Measurements from ENCODE around the gene ATP1B2. TPM values are rescaled to one million over a fixed set of nuclear protein-coding genes. Genes with fewer than 3 reads are reported as not detected.

The ATP1B2 gene, protein sequence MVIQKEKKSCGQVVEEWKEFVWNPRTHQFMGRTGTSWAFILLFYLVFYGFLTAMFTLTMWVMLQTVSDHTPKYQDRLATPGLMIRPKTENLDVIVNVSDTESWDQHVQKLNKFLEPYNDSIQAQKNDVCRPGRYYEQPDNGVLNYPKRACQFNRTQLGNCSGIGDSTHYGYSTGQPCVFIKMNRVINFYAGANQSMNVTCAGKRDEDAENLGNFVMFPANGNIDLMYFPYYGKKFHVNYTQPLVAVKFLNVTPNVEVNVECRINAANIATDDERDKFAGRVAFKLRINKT
- total RNA-seq, result 10 to 100 TPM in 1 of 7 donors, 1 to 10 TPM in 6; 3.8 to 10.1 (median 5.1) TPM
- polyA plus RNA-seq, result under 1 TPM; 0.26 to 0.56 (median 0.54) TPM
- long read RNA-seq, donor 1, transcript ATP1B2-201 (7 exons, 3,153 nt), result major isoform, 7 of 7 reads
- long read RNA-seq, donor 1, partial matches to known transcripts, result 0 of 7 reads
- long read RNA-seq, donor 1, other reads (novel, unspliced or antisense), result 0 of 7 reads
- long read RNA-seq, donor 2, transcript ATP1B2-201 (7 exons, 3,153 nt), result major isoform, 9 of 9 reads
- long read RNA-seq, donor 2, partial matches to known transcripts, result 0 of 9 reads
- long read RNA-seq, donor 2, other reads (novel, unspliced or antisense), result 0 of 9 reads

DNA sequence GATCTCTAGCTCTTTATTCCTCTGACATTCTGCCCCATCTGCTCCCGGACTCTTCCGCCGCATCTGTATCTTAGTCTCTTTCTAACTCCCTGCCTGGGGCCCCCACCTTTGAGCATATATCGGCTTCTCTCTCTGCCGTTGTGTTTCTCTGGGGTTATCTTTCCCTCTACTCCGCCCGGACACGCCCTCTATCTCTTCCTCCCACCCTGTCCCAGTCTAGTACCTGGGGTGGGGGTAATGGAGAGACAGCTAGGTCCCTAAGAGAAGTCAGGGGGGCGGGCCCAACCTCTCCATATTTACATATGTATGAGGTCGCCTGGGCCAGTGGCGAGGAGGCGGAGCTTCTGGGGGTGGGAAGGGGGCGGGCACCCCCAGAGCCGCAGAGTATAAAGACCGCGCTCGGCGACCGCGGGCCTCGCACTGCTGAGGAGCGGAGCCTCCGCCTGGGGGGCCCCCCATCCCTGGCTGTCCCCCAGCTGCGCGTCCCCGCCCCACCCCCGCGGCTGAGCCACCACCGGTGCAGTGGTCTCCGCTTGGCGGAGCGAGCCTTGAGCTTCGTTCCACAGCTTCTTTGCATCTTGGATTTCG is at the start of gene ATP1B2:
TSS of gene ATP1B2 (plus strand) at position 418 of the 588 bp plus-strand sequence. CDS start 593 bp downstream, outside the sequence.
- peak within 1 kb of the TSS; percentile 37 to 76 (median 52) for H3K4me3 ChIP-seq
- intact Hi-C loops (cut with DNase I; ENCODE audit: low total_unique reads), result no loop called here
- peaks cover 9 to 29% (median 22%) of the 10 kb centered on the region in 6 donors for H3K4me1 ChIP-seq
- H3K27me3 ChIP-seq (replicated peaks in 1 of 7), result peaks cover 0 to 66% (median 34%) of the 10 kb centered on the region in 7 donors
- DNase-seq, result peak; percentile 90
- H3K9me3 ChIP-seq, result no peaks in the 10 kb centered on the region
- no peak for TF ChIP-seq POLR2A (IDR thresholded peaks at IDR 0.05)
- peak in 2 of 3 donors; percentile 35 to 63 for TF ChIP-seq POLR2AphosphoS5 (IDR thresholded peaks at IDR 0.05)
- WGBS, 5 donors, result 1 to 4% (median 1%) methylated on average over 15 to 34 of the region's 34 CpGs
- H3K36me3 ChIP-seq, result no peaks in the 10 kb centered on the region
- H3K27ac ChIP-seq, result peak within 1 kb of the TSS in 7 of 8 donors; percentile 30 to 64 (median 46)

DNA sequence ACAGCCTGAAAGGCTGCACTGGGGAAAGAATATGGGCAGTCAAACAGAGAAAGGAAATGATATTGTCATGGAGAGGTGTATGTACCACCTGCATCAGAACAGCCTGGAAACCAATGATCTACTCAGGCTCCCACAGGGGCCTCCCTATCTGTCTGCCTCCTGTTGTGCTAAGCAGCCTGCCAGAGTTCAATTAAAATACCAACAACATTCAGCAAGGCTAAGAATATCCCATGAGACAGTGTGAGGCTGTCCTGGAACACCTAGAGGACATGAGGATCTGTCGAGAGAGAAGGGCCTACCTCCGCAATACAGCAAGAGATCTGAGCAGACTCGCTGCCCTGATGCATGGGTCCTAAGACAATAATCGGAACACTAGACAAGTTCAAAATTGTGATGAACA is 44.4 kb upstream of the ATP1B2 start:
- peaks cover 0 to 28% (median 8%) of the 10 kb centered on the region in 6 donors for H3K4me1 ChIP-seq
- TF ChIP-seq, protein P1, sequence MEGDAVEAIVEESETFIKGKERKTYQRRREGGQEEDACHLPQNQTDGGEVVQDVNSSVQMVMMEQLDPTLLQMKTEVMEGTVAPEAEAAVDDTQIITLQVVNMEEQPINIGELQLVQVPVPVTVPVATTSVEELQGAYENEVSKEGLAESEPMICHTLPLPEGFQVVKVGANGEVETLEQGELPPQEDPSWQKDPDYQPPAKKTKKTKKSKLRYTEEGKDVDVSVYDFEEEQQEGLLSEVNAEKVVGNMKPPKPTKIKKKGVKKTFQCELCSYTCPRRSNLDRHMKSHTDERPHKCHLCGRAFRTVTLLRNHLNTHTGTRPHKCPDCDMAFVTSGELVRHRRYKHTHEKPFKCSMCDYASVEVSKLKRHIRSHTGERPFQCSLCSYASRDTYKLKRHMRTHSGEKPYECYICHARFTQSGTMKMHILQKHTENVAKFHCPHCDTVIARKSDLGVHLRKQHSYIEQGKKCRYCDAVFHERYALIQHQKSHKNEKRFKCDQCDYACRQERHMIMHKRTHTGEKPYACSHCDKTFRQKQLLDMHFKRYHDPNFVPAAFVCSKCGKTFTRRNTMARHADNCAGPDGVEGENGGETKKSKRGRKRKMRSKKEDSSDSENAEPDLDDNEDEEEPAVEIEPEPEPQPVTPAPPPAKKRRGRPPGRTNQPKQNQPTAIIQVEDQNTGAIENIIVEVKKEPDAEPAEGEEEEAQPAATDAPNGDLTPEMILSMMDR (IDR thresholded peaks at IDR 0.05 in 8 of 11, conservative IDR thresholded peaks at IDR 0.05 in 3 of 11), result no peak
- TF ChIP-seq POLR2AphosphoS5 (IDR thresholded peaks at IDR 0.05) (no peak), POLR2A (IDR thresholded peaks at IDR 0.05) (no peak)
- no peaks in the 10 kb centered on the region for H3K27me3 ChIP-seq (replicated peaks in 1 of 7)
- H3K27ac ChIP-seq, result no peak overlapping the region
- H3K9me3 ChIP-seq, result no peaks in the 10 kb centered on the region
- DNase-seq, result no peak
- intact Hi-C loops (cut with DNase I; ENCODE audit: low total_unique reads), result no loop called here
- H3K36me3 ChIP-seq, result peaks cover 4 to 83% (median 51%) of the 10 kb centered on the region in 6 donors
- H3K4me3 ChIP-seq, result no peak overlapping the region
- WGBS, 5 donors, result 97 to 99% (median 97%) methylated on average over 4 of the region's 4 CpGs

DNA sequence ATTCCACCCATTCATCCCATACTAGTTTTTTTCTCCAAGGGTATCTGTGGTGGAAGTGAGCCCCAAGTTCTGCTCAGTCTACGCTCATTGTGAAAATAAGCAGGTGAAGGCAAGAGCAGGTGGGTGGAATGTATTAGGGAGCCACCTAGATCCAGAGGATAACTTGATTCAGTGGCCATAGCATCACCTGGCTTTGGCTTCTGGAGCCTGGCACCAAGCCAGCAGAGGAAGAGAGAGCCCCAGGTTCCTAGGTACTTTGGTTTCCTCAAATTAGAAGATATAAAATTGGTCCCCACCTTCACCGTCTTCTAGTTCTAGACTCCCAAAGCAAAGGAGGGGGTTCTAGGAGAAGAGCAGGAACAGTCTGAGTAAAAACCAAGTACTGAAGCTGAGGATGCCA is 40.1 kb upstream of the ATP1B2 start:
- H3K9me3 ChIP-seq, result no peaks in the 10 kb centered on the region
- H3K27me3 ChIP-seq (replicated peaks in 1 of 7), result no peaks in the 10 kb centered on the region
- no peak overlapping the region for H3K4me3 ChIP-seq
- no peak for DNase-seq
- WGBS, 5 donors, result 90 to 100% (median 95%) methylated on average over 2 of the region's 2 CpGs
- H3K36me3 ChIP-seq, result peaks cover 0 to 45% (median 10%) of the 10 kb centered on the region in 6 donors
- TF ChIP-seq, protein P1 (IDR thresholded peaks at IDR 0.05 in 8 of 11, conservative IDR thresholded peaks at IDR 0.05 in 3 of 11), result no peak
- TF ChIP-seq POLR2AphosphoS5 (IDR thresholded peaks at IDR 0.05) (no peak), POLR2A (IDR thresholded peaks at IDR 0.05) (no peak)
- H3K27ac ChIP-seq, result no peak overlapping the region
- intact Hi-C loops (cut with DNase I; ENCODE audit: low total_unique reads), result no loop called here
- H3K4me1 ChIP-seq, result peaks cover 21 to 63% (median 37%) of the 10 kb centered on the region in 6 donors

DNA sequence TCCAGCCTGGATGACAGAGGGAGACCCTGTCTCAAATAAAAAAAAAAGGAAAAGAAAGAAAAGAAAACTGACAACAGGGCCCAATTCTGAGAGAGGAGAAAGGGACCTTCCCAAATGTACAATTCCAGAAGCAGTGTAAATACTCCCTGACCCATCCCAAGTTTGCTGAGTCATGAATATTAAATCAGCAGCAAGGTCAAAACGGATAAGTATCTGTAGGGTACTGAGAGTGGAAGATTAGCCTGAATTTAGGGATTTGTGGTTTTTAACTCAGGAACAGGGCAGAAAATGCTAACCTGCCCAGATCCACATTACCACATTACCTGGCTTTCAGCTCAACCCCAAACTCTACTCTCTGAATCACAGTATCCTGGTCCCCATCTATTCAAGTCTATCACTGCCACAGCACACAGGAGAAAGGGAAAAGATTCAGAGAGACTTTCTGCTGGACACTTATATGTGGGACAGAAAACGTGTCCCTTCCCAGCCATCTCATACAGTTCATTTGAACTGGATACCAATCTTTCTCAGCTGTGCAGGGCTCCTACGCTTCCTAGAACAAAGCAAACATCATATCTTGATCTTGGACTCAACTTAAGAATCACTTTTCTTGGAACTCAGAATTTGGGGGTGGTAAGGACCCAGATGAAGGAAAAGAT is 39.0 kb upstream of the ATP1B2 start:
- peaks cover 21 to 66% (median 37%) of the 10 kb centered on the region in 6 donors for H3K4me1 ChIP-seq
- TF ChIP-seq POLR2A (IDR thresholded peaks at IDR 0.05) (no peak), POLR2AphosphoS5 (IDR thresholded peaks at IDR 0.05) (no peak)
- TF ChIP-seq, protein P1 (IDR thresholded peaks at IDR 0.05 in 8 of 11, conservative IDR thresholded peaks at IDR 0.05 in 3 of 11), result no peak
- peaks cover 0 to 34% (median 3%) of the 10 kb centered on the region in 6 donors for H3K36me3 ChIP-seq
- H3K27me3 ChIP-seq (replicated peaks in 1 of 7), result no peaks in the 10 kb centered on the region
- H3K27ac ChIP-seq, result no peak overlapping the region
- intact Hi-C loops (cut with DNase I; ENCODE audit: low total_unique reads), result no loop called here
- no peaks in the 10 kb centered on the region for H3K9me3 ChIP-seq
- no peak overlapping the region for H3K4me3 ChIP-seq
- WGBS, 5 donors, result 69 to 76% (median 72%) methylated on average over 3 of the region's 3 CpGs
- no peak for DNase-seq

Measured in spleen (tissue), 13 donors.